Adrenal gland (tissue), 12 donors: ENCODE results near the gene KRT8. TPM values are rescaled to one million over a fixed set of nuclear protein-coding genes. Genes with fewer than 3 reads are reported as not detected.

ENCODE experiments used
- DNase-seq, 7 donors: peaks; one replicate each; pipeline ENCODE4 v3.0.0-alpha.2; 2019 to 2020
- H3K27ac ChIP-seq, 5 donors: fragments of 200-600 bp; sonication (generic) in 4 of 5; 1 replicate in 3 of 5; 2 replicates in 2 of 5; pipeline versions ENCODE4 v1.5.1 to v1.8.0; 2016 to 2020; ENCODE audit warnings: mild to moderate bottlenecking in 1 of 5
- H3K27me3 ChIP-seq: fragments of 200-600 bp; 2 replicates; pipeline ENCODE4 v1.8.0; 2021
- H3K36me3 ChIP-seq, 2 donors: fragments of 200-600 bp; replicated peaks in 1 of 2; 1 replicate in 1 of 2; 2 replicates in 1 of 2; pipeline versions ENCODE4 v1.5.1 to v1.8.0; 2018 to 2022
- H3K4me1 ChIP-seq, 2 donors: fragments of 200-600 bp; replicated peaks in 1 of 2; 1 replicate in 1 of 2; 2 replicates in 1 of 2; pipeline versions ENCODE4 v1.5.1 to v1.8.0; 2018 to 2021
- H3K4me3 ChIP-seq, 4 donors: fragments of 200-600 bp; sonication (generic) in 3 of 4; one replicate each; pipeline ENCODE4 v1.5.1; 2016 to 2018
- H3K9me3 ChIP-seq, 3 donors: fragments of 200-600 bp; sonication (generic) in 1 of 3; replicated peaks in 1 of 3; 1 replicate in 2 of 3; 2 replicates in 1 of 3; pipeline versions ENCODE4 v1.5.1 to v1.8.0; 2016 to 2021
- POLR2A ChIP-seq, 2 donors: fragments of 450-650 bp; IDR thresholded peaks; one replicate each; pipeline ENCODE4 v1.6.1; 2017; ENCODE audit warnings: antibody characterized with exemption in 2 of 2, mild to moderate bottlenecking in 2 of 2, moderate library complexity in 1 of 2
- WGBS, 4 donors: extraction: QIAGEN DNeasy Blood & Tissue Kit in 2 of 4; methylation state at CpG; one replicate each; pipeline versions ENCODE4 v1.1.5 to v1.1.7; 2013 to 2017; 5-methylcytosine and 5-hydroxymethylcytosine counted together
- intact Hi-C, 2 donors: fragments of 100-400 bp; cut with DNase I; formaldehyde crosslinking; loops; one replicate each; pipeline versions ENCODE4 v1.14.1 to v1.15.0; 2022 to 2023
- polyA plus RNA-seq, 3 donors: library from polyadenylated mRNA; stranded (reverse); fragments of 200-250 nt in 2 of 3; fragments of 350-450 nt in 1 of 3; fragmentation: Illumina TruSeq in 1 of 3; extraction: RNeasy Lipid Tissue Mini Kit (QIAGEN cat#74804) in 1 of 3; gene quantifications; one replicate each; pipeline ENCODE4 v1.2.3, GENCODE V29; 2013 to 2014
- total RNA-seq, 9 donors: library from RNA; depleted of rRNA in 4 of 9; stranded (reverse); fragments of >200 nt in 4 of 9; fragments of 120-200 nt in 1 of 9; fragmentation: NEBNext Ultra II Directional in 1 of 9; extraction: Animal tissue kit (Norgen Biotek cat#: 25700) in 1 of 9; gene quantifications; one replicate each; pipeline versions ENCODE4 v1.1.0 to v1.2.4, GENCODE V29; 2013 to 2023
- TF ChIP-seq, protein P1 (sequence below), 6 experiments: fragments of 450-650 bp in 4 of 6; fragments of 200-600 bp in 2 of 6; sonication (generic) in 1 of 6; IDR thresholded peaks; 1 replicate in 5 of 6; 2 replicates in 1 of 6; pipeline versions ENCODE4 v1.5.1 to v1.8.0; 2016 to 2021; ENCODE audit warnings: antibody characterized with exemption in 6 of 6, mild to moderate bottlenecking in 2 of 6, moderate library complexity in 1 of 6
- donor health status: healthy with polysubstance abuse.
- donor health status: Bipolar disorder and iron deficiency.
- donor health status: DM: yes; HTN: yes; CAD: no.
- donor health status: DM: no; HTN: no; CAD: no.
- donor health status: DM: no; HTN: no; CAD: no.
- donor health status: DM: yes; HTN: yes; CAD: no.

Gene KRT8
- total and polyA plus RNA-seq, 12 donors: 13.3 to 198 (median 71.0) TPM

DNA sequence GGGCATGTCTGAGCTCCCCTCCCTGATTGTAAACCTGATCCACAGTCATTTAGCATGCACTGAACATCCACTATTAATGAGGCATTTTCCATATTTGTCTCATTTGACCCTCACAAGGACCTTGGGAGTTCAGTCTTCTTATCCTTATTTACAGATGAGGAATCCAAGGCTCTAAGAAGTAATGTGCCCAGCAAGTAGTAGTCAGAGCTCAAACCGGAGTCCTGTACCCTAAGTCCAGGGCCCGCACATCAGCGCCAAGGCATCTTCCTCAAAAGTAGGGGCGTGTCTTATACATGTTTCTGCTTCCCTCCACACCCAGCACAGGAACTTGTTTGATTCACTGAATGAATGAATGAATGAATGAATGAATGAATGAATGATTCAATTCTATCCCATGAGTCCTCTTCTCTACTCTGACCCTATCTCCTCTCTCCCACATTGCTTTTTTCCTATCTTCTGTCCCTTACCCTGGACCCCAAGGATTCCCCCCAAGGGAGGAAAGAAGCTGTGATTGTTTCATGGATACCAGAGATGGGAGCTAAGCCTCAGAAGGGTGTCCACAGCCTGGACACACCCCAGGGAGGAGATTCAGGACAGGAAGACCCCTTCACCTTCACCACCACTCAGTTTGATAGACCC, 21.8 kb upstream of the KRT8 start:
- Histone ChIP-seq H3K36me3 (no peaks in the 10 kb centered on the region), H3K27ac (peak overlapping the region in 2 of 5 donors; percentile 80 to 81), H3K9me3 (no peaks in the 10 kb centered on the region), H3K4me1 (peaks cover 16 to 33% of the 10 kb centered on the region in 2 donors), H3K4me3 (no peak overlapping the region), H3K27me3 (no peaks in the 10 kb centered on the region)
- DNase-seq: no peak
- TF ChIP-seq, protein P1, sequence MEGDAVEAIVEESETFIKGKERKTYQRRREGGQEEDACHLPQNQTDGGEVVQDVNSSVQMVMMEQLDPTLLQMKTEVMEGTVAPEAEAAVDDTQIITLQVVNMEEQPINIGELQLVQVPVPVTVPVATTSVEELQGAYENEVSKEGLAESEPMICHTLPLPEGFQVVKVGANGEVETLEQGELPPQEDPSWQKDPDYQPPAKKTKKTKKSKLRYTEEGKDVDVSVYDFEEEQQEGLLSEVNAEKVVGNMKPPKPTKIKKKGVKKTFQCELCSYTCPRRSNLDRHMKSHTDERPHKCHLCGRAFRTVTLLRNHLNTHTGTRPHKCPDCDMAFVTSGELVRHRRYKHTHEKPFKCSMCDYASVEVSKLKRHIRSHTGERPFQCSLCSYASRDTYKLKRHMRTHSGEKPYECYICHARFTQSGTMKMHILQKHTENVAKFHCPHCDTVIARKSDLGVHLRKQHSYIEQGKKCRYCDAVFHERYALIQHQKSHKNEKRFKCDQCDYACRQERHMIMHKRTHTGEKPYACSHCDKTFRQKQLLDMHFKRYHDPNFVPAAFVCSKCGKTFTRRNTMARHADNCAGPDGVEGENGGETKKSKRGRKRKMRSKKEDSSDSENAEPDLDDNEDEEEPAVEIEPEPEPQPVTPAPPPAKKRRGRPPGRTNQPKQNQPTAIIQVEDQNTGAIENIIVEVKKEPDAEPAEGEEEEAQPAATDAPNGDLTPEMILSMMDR (IDR thresholded peaks at IDR 0.05): no peak
- TF ChIP-seq POLR2A (IDR thresholded peaks at IDR 0.05): no peak
- WGBS, 4 donors: 72 to 82% (median 81%) methylated on average over 4 of the region's 4 CpGs
- intact Hi-C loops: no loop called here

DNA sequence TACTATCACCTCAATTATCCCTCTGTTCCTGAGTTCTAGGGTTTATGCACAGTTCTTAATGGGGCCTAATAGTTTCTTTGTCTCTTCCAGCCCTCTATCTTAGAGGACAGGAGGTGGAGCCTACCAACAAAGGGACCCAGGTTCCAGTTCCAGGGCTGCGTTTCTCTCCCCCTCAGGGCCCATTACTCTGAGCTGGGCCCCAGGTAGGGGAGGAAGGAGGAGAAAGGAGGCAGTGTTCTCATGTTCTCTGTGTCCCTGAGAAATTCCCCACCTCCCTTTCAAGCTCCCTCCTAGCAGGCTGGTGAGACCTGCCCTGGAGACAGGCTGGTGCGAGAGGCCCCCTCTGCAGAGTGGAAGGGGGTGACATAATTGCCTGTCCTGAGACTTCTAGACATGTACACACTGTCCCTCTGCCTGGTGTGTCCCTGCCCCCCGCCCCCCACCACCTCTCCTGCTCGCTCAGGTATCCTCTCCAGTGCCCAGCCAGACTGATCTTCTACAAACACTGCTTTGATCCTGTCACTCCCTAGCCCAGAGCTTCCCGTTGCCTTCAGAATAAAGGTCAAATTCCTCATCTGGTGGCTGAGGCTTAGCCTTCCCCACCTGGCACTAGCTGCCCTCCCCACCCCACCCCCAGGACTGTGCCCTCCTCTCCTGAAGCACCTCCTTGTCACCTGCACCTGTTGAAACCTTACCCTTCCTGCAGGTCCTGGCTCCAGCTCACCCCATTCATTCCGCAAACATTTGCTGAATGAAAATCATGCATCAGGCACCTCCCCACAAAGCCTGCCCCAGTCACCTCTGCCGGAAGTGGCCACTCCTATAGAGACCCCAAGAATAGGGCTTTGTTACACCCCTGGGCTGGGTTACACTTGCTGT, 21.1 kb upstream of the KRT8 start:
- Histone ChIP-seq H3K4me3 (no peak overlapping the region), H3K27ac (peak overlapping the region in 3 of 5 donors; percentile 11 to 81 (median 80)), H3K27me3 (no peaks in the 10 kb centered on the region), H3K4me1 (peaks cover 16 to 33% of the 10 kb centered on the region in 2 donors), H3K9me3 (no peaks in the 10 kb centered on the region), H3K36me3 (no peaks in the 10 kb centered on the region)
- TF ChIP-seq, protein P1 (IDR thresholded peaks at IDR 0.05): no peak
- no peak for TF ChIP-seq POLR2A (IDR thresholded peaks at IDR 0.05)
- intact Hi-C loops: no loop called here
- WGBS, 4 donors: 69 to 77% (median 75%) methylated on average over 6 to 7 of the region's 7 CpGs
- no peak for DNase-seq

DNA sequence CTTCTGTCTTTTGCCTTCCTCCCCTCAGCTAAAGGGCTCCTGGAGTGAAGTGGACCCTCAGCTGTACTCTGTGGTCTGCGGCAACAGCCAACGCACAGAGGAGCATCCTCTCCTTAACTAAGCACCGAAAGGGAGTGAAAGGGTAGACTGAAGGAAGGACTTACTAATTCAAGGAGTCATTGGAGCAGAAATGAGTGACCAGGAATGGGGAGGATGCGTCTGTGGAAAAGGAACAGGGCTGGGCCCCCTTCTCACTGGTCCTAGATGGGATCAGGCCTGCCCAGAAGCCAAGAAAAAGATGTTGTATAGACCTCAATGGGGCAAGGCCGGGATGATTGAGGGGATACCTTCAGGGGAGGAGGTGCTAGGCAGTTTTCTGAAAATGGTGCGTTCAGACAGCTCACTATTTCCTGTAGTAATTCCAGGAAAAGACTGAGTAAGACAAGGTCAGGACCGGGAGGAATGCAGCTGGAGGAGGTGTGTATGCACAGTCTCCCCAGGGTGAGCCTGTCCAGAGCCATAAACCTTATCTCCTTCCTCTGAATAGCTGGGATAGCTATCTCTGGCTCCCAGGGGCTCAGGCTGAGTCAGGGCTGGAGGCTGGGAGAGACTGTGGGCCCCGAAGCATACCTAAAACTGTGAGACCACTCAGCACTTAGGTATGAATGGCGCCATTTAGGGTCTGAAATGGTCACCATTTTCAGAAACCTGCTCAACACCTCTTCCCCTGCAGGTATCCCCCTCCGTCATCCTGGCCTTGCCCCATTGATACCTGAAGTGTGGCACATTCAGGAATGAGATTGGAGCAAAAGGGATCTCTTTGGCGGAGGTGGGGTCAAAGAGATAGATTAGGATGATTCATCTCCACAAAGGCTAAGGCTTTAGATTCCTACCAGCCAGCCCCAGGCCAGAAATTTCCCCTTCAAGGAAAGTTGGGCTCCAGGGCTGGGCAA, 20.2 kb upstream of the KRT8 start:
- no peak overlapping the region for H3K4me3 ChIP-seq
- TF ChIP-seq POLR2A (IDR thresholded peaks at IDR 0.05): no peak
- TF ChIP-seq, protein P1 (IDR thresholded peaks at IDR 0.05): no peak
- H3K4me1 ChIP-seq: peaks cover 16 to 33% of the 10 kb centered on the region in 2 donors
- peak overlapping the region in 4 of 5 donors; percentile 11 to 81 (median 53) for H3K27ac ChIP-seq
- intact Hi-C loops: no loop called here
- no peaks in the 10 kb centered on the region for H3K36me3 ChIP-seq
- no peaks in the 10 kb centered on the region for H3K9me3 ChIP-seq
- WGBS, 4 donors: 65 to 74% (median 72%) methylated on average over 11 of the region's 11 CpGs
- peak; percentile 40 to 89 (median 74) for DNase-seq
- no peaks in the 10 kb centered on the region for H3K27me3 ChIP-seq
